Measurements from ENCODE around the gene CDKL4. TPM values are rescaled to one million over a fixed set of nuclear protein-coding genes. Genes with fewer than 3 reads are reported as not detected.

The CDKL4 gene
- 0.75 and 0.77 TPM in 2 replicates for total RNA-seq

GRCh38 chr2:39243469-39244123, at the start of gene CDKL4:
Gene CDKL4 (minus strand): TSS chr2:39243970.

Other genes with a start within 250 kb of the CDKL4 start
- gene SOS1, start 122.9 kb downstream of the CDKL4 start, total RNA-seq, result 13.6 and 16.2 TPM in 2 replicates
- gene MAP4K3, start 193.3 kb upstream of the CDKL4 start, total RNA-seq, result 59.1 and 65.8 TPM in 2 replicates

All from uterine smooth muscle cell (primary cell).